EL (cell line): ENCODE measurements around the gene CSPG4.
"Not testable (repeated sequence)": the region's sequence is repeated elsewhere in the genome, so short reads cannot be mapped to it uniquely, and the experiment has no call there.

ENCODE experiments used
- DNase-seq: peaks from one replicate; pipeline ENCODE4 v3.0.0-alpha.2; 2016

Gene CSPG4

DNA sequence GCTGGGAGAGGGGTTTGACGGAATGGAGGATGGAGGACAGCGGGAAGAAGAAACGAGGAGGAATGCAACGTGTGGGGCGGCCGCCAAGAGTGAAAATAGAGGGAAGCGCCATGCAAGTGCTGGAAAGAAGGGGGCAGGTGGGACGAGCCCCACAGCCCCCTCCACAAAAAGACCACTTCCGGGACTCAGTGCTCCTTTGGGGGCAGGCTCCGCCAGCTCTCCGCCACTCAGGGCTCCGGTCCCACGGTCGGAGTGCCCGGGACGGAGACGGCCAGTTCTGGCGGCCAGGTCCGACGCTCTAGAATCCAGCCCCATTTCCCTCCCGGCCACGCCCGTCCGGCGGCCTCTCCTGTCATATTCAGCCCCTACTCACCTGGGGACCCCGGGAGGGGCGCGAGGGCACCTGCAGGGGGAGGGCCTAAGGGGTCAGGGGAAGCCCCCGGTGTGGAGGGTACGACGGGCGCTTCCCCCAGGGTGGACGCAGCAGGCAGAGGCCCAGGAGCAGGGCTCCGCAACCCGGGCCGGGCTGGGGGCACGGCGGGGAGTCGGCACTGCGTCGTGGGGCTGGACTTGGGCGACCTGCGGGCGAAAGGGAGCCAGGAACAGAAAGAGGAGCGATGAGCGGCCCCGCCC, 25.5 kb upstream of the CSPG4 start:
- no peak for DNase-seq

DNA sequence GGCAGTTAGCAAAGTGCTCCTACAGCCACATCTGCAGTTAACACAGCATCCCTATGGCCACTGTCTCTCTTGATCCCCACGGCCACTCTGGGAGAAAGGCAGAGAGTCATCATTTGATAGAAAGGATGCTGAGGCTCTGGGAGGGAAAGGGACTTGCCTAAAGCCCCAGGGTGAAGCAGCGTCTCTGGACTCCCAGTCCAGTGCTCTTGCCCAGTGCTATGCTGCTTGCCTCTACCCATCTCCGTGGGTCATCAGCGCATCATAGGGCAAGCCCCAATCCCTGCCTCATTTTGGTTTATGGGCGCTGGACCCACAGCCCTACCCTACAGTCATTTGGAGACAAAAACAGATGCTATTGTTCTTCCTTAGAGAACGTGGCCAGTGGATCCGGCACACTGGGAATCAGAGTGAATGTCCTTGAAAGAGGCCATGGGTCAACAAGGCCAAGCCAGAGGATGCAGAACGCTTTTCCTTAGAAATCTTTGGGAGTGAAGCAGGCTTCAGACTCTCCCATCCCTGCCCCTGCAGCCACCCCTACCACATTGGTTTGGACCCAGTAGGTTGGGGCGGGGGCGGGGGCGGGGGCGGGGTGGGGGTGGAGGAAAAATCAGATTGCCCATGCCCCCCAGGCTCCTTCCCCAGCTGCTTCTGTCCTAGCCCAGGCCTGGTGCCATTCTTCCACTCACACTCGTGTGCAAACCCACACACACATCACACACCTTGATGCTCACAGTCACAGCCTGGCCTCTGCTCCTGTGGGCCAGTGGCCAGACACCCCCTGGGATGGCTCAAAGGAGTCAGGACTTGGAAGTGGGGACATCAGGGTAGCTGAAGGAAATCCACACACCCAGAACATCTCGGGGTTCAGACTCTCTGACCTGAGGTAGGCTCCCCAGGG, 24.7 kb upstream of the CSPG4 start:
- DNase-seq, result not testable (repeated sequence)

GRCh38 chr15:75736256-75736655, 23.6 kb upstream of the CSPG4 start:
- DNase-seq, result no peak

- not testable (repeated sequence) for DNase-seq
These were observed 22.5 kb upstream of the CSPG4 start for GRCh38 chr15:75734861-75735760.

- no peak for DNase-seq
These were observed 21.4 kb upstream of the CSPG4 start for GRCh38 chr15:75733761-75734651.

DNA sequence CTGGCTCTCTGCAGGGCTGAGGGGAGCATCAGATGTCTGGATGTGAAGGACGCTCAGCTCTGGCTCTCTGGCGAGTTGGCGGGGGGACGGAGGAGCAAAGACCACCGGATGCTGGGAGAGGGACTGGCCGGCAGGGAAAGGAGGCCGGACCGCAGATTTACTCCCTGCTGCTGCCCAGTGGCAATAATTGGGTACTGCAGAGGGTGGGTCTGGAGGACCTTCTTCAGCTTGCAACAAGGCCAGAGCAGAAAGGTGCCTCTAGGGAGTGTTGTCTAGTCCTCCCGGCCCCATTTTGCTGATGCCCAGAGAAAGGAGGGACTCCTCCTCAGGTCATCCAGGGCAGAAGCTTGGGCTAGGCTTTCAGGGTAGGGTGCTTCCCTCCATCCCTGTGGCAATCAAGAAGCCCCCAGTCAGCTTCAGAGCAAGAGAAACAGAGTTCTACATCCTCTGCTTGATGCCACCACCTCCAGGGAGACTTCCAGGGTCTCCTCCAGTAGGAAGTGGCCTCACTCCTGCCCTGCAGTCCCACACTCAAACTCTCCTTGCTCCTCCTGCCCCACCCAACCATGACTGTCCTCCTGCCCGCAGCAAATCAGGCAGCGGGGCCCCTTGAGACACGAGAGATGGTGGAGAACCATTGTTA, 20.3 kb upstream of the CSPG4 start:
- DNase-seq, result peak; percentile 69

DNA sequence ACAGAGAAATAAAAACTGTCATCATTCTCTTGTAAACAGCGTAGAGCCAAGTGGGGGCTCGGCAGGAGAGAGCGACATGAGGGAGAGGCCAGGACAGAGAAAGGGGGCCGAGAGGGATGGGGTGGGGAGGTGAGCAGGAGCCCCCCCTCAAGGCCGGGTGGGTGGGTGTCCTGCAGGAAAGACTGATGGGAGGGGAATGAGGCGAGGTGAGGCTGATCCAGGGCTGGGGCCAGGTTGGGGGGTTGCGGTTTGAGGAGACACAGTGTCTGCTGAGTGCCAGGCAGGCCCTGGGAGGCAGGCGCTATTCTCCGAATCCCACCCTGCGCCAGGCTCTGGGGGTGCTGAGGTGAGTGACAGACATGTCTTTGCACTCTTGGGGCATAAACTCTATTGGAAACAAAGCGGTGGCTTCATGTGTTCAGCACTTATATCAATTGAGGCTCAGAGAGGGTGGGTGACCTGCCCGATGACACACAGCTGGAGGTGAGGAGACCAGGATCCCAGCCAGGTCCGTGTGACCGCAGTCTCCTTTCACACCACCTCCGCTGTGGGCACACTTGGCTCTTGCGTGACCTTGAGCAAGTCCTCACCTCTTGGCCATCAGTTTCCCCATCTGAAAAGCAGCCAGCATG, 19.6 kb upstream of the CSPG4 start:
- DNase-seq, result no peak

- DNase-seq, result no peak
These were observed 18.9 kb upstream of the CSPG4 start for GRCh38 chr15:75731248-75732151.

DNA sequence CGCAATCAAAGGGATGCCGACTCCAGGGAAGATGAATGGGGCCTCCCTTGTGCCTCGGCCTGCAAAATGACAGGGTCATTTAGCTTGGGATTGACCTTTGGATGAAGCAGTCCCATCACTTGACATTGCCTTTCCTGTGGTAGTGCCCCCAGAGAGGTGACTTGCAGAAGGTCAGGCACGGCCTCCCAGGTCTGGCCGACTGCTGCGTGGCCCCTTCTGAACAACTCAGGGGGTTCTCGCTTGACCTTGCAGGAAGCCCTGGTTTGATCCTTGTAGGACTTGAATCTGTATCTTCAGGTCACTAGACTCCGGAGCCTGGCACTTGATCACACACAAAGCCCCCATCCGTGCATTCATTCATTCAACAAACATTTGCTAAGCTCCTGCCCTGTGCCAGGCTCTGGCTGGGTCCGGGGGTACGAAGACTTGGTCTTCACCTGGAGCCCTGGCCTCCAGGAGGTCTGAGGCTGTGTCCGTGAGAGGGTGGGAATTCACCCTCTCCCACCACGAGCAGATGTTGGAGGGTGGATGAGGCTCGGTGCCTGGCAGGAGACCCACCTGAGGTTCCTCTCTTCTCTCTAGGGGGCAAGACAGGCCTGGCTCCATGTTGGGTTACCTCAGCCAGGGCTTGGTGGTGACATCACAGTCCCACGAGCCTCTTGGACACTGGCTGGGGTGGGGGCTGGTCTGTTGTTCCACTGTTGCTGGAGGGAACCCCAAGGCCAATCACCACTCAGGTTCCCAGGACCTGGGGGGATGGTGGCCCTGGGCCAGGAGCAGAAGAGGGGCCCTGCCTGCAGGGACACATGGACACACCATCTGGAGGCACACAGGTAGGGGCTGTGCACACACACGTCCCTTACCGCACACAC, 18.0 kb upstream of the CSPG4 start:
- not testable (repeated sequence) for DNase-seq

DNA sequence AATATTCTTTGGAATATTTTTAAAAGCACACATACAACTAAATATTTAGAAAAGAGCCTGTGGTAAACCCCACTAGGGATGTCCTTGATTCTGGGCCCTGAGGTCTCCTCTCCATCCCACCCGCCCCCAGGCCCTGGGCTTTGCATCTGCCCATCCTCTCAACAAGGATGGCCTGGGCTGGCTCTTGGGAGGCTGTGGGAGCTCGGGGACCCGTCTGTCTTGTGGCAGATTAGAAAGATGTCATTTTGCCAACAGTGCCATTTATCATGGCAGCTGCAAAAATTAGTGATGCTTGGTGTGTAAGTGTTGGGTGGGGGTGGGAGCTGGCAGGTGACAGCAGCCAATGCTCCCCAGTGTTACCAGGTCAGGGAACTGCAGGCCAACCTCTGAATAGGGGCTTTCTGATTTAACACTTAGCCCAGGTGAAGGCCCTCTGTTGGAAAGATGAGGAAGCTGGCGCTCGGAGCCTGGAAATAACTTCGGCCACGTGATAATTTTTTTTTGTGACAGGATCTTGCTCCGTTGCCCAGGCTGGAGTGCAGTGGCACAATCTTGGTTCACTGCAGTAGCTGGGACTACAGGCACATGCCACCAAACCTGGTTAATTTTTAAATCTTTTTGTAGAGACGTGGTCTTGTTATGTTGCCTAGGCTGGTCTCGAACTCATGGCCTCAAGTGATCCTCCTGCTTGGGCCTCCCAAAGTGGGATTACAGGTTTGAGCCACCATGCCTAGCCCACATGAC, 16.9 kb upstream of the CSPG4 start:
- no peak for DNase-seq

- DNase-seq, result peak; percentile 44
These were observed 15.4 kb upstream of the CSPG4 start for GRCh38 chr15:75727851-75728715.

DNA sequence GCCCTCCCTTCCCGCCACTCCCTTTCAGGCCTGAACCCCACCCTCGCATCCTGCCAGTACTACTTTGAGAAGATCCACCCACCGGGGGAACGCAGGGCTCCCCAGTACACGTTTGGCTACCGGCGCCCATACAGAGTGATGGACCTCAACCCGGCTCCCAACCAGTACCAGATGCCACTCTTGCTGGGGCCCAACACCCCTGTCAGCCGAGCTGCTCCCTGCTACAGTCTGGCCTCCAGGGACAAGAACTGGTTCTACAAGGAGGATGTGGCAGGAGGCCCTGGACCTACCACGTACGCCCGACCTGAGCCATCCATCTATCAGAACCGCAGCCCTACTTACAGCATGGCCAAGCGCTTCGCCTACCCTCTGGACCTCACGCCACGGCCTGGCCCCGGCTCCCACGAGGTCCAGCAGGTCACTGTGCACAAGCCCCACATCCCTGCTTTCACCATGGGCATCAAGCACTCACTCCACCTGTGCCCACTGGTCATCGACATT, 14.4 kb upstream of the CSPG4 start:
- DNase-seq, result no peak

GRCh38 chr15:75725719-75726607, 13.3 kb upstream of the CSPG4 start:
- DNase-seq, result no peak

GRCh38 chr15:75725006-75725718, 12.5 kb upstream of the CSPG4 start:
- DNase-seq, result no peak
